Astrocyte of the cerebellum (primary cell): ENCODE data around the gene PICK1.

Experiments used
- DNase-seq: peaks from one replicate; pipeline ENCODE4 v3.0.0-alpha.2; 2011; ENCODE audit warnings: low read depth
- H3K4me3 ChIP-seq: 2 replicates; pipeline ENCODE4 v1.5.1; 2011; ENCODE audit warnings: mild to moderate bottlenecking, low read depth, low read length, moderate library complexity
- in situ Hi-C: cut with HindIII; loops from 2 replicates; pipeline ENCODE4 v1.10.0; 2017; ENCODE audit warnings: low sequenced_read_pairs
- TF ChIP-seq, protein P1 (sequence below): IDR thresholded peaks from 2 replicates; pipeline ENCODE4 v1.5.1; 2012; ENCODE audit warnings: low read length, low read depth, moderate library complexity, mild to moderate bottlenecking; ENCODE audit errors: missing control alignments

Gene PICK1

DNA sequence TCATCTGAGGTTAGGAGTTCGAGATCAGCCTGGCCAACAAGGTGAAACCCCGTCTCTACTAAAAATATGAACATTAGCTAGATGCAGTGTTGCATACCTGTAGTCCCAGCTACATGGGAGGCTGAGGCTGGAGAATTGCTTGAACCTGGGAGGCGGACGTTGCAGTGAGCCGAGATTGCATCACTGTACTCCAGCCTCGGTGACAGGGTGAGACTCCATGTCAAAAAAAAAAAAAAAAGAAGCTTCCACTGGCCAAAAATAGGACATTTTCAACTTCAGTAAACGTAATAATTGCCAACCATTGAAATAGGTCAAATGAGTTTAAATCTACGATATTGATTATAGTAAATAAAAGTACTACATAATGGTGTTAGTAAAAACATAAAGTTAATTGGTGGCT, 46.4 kb downstream of the PICK1 start:
- no peak overlapping the region for H3K4me3 ChIP-seq
- no peak for DNase-seq
- TF ChIP-seq, protein P1, sequence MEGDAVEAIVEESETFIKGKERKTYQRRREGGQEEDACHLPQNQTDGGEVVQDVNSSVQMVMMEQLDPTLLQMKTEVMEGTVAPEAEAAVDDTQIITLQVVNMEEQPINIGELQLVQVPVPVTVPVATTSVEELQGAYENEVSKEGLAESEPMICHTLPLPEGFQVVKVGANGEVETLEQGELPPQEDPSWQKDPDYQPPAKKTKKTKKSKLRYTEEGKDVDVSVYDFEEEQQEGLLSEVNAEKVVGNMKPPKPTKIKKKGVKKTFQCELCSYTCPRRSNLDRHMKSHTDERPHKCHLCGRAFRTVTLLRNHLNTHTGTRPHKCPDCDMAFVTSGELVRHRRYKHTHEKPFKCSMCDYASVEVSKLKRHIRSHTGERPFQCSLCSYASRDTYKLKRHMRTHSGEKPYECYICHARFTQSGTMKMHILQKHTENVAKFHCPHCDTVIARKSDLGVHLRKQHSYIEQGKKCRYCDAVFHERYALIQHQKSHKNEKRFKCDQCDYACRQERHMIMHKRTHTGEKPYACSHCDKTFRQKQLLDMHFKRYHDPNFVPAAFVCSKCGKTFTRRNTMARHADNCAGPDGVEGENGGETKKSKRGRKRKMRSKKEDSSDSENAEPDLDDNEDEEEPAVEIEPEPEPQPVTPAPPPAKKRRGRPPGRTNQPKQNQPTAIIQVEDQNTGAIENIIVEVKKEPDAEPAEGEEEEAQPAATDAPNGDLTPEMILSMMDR: no peak
- in situ Hi-C loops: no loop called here

DNA sequence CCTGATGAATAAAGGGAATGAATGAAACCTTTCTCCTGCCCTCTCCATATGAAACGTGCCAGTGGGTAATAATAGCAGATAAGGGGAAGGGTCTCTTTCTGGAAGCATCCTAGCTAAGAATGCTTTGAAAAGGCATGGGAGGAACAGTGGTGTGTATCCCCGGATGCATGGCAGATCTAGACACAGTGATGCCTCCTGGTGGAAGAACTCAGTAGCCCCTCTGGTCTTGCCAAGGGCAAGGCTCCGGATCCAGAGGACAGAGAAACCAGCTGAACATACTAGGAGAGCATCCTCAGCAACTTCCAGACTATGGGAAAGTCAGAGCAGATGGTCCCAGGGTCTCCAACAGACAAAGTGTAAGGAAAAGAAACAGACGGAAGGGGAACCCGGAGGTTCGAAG, 46.9 kb downstream of the PICK1 start:
- TF ChIP-seq, protein P1: peak; percentile 34
- in situ Hi-C loops: no loop called here
- H3K4me3 ChIP-seq: no peak overlapping the region
- DNase-seq: no peak

DNA sequence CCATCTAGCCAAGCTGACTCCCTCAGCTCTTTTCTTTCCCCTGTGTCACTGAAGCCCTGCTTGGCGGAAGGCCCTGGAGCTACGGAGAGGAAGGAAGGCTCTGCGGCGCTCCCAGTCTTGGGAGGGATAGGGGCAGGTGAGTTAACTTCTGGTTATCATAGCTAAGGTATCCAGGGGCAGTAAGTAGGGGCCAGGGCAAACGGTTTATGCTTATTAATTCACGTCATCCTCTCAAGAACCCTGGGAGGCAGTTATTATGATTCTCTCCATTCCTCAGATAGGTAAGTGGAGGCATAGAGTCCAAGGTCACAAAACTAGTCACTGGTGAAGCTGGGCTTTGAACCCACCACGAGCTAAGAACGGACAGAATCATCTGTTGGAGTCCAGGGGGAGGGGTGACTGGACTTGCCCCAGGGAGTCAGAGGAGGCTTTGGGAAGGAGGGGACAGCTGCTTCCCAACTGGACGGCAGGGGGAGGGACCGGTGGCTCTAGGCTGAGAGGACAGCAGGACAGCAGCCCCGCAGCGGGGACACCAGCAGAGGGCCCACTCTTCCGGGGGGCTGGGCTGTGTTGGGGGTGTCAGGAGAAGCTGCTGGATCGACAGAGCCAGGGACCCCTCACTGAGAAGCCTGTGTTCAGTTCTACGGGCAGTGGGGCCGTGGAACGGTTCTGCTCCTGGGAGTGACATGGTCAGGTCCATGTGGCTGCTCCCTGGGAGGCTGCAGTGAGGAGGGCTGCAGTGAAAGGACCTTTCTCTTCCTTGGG, 49.8 kb downstream of the PICK1 start:
- TF ChIP-seq, protein P1: no peak
- no peak for DNase-seq
- in situ Hi-C loops: no loop called here
- H3K4me3 ChIP-seq: no peak overlapping the region

DNA sequence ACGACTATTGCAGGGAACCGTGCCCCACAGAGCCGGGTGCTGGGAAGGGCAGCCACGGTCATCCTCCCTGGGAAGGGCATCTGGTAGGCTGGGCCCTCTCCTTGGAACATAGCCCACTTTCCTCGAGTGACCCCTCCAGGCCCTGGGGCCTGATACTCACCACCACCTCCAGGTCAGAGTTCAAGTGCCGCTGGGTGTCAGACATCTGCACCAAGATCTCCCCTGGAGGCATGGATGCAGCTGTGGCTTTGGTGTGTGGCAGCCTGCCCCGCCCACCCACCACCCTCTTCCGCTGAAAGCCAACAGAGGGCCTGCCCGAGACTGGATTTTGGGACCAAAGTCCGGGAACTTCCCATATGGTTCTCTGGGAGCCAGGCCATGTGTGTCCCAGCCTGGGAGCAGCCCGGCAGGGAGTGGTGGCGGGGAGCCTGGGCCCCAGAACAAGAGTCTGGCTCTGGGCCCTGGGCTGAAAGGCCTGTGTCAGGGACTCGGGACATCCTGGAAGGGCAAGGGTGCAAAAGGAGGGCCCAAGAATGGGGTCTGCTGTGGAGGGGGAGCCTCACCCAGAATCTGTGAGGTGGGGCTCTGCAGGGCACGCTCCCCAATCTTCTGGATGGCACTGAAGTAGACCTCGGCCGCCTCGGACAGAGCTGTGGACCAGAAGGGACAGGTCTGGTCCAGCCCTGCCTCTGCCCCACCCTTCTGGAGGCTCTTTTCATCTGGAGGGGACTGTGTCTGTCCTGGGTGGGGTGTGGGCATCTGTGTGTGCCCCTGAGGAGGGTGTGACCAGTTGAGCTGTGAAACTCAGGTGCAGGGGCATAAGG, 50.7 kb downstream of the PICK1 start:
- in situ Hi-C loops: no loop called here
- TF ChIP-seq, protein P1: no peak
- H3K4me3 ChIP-seq: no peak overlapping the region
- DNase-seq: no peak

DNA sequence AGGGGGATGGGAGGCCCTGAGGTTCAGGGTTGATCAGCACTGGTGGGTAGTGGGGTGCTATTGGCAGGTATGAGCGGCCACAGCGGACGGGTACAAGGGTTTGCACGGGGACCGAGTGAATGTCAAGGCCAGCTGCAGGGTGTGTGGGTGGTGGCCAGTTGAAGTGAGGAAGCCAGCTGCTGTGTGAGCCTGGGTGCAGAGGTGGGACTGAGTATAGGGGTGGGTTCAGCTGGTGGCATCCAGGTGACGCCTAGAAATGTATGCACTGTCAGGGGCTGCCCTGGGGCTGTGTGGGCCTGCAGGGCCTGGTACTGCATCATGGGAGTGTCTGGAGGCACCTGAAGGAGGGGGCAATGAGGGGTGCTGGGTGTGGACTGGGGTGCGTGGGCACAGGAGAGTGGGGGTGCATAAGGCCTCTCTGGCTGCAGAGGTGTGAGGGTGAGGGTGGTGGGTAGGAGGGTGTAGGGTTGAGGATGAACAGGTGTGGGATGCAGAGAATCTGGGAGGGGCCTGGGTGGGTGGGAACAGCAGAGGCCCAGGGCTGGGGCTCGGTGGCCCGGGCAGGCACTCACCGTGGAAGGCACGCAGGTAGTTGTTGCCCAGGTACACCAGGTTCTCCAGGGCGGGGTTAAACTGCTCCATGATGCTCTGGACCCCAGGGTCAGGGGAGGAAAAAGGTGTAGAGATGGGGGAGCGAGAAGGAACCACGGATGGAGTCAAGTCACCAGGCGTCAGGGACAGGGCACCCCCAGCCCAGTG, 51.5 kb downstream of the PICK1 start:
- in situ Hi-C loops: no loop called here
- TF ChIP-seq, protein P1: no peak
- DNase-seq: no peak
- no peak overlapping the region for H3K4me3 ChIP-seq

DNA sequence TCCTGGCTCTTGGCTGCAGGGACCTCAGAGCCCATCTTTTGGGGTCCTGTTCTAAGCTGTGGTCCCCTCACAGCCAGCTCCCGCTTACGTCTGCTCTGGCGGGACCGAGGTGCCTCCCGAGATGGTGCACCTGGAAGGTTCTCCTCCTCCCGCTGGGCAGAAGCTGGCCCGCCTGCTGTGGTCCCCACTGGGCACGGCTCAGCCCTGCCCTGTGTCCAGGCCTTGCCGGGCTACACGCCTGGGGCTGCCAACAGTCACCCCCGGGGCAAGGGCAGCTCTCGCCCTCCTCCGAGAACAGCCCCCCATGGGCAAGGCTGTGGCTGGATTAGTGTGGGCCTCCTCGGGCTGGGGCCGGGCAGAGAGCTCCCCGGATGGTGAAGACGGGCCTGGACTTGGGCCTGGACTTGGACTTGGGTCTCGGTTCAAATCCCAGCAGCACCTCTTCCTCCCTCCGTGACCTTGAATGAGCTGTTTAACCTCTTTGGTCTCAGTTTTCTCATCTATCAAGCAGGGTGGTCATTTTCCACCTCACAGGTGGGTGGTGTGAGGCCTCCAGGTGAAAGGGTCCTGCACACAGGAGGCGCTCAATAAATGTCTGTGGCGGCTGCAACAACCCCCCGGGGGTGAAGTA, 52.3 kb downstream of the PICK1 start:
- DNase-seq: no peak
- H3K4me3 ChIP-seq: no peak overlapping the region
- TF ChIP-seq, protein P1: no peak
- in situ Hi-C loops: no loop called here
